ENCODE measurements around the gene NKAIN2. TPM values are rescaled to one million over a fixed set of nuclear protein-coding genes. Genes with fewer than 3 reads are reported as not detected.
A peak's percentile ranks its signal among the peaks of the same experiment; 100 is the strongest.
"Not testable (repeated sequence)": the region's sequence is repeated elsewhere in the genome, so short reads cannot be mapped to it uniquely, and the experiment has no call there.

Gene NKAIN2
- total RNA-seq, 1 experiment from 2014 or later, result not detected

- DNase-seq (ENCODE audit: low spot score), result no peak
- in situ Hi-C loops (cut with HindIII; ENCODE audit: low sequenced_read_pairs), result no loop called here
Measured at GRCh38 chr6:123859291-123859690, 55.6 kb downstream of the NKAIN2 start.

- no peak for DNase-seq (ENCODE audit: low spot score)
- in situ Hi-C loops (cut with HindIII; ENCODE audit: low sequenced_read_pairs), result no loop called here
Measured at GRCh38 chr6:123869334-123869733, 65.7 kb downstream of the NKAIN2 start.

GRCh38 chr6:123873974-123874373 is 70.3 kb downstream of the NKAIN2 start:
- in situ Hi-C loops (cut with HindIII; ENCODE audit: low sequenced_read_pairs), result no loop called here

GRCh38 chr6:123875784-123876183 is 72.1 kb downstream of the NKAIN2 start:
- no peak for DNase-seq (ENCODE audit: low spot score)
- in situ Hi-C loops (cut with HindIII; ENCODE audit: low sequenced_read_pairs), result no loop called here

More at GRCh38 chr6:123873974-123874373, 70.3 kb downstream of the NKAIN2 start:
- no peak for DNase-seq (ENCODE audit: low spot score)

- no peak for DNase-seq (ENCODE audit: low spot score)
- in situ Hi-C loops (cut with HindIII; ENCODE audit: low sequenced_read_pairs), result no loop called here
Measured at GRCh38 chr6:123879749-123880148, 76.1 kb downstream of the NKAIN2 start.

- DNase-seq (ENCODE audit: low spot score), result peak; percentile 78
- in situ Hi-C loops (cut with HindIII; ENCODE audit: low sequenced_read_pairs), result no loop called here
Measured at GRCh38 chr6:123888771-123889513, 85.3 kb downstream of the NKAIN2 start.

GRCh38 chr6:123895346-123895745 is 91.7 kb downstream of the NKAIN2 start:
- DNase-seq (ENCODE audit: low spot score), result no peak
- in situ Hi-C loops (cut with HindIII; ENCODE audit: low sequenced_read_pairs), result no loop called here

GRCh38 chr6:123895806-123896205 is 92.1 kb downstream of the NKAIN2 start:
- no peak for DNase-seq (ENCODE audit: low spot score)
- in situ Hi-C loops (cut with HindIII; ENCODE audit: low sequenced_read_pairs), result no loop called here

- DNase-seq (ENCODE audit: low spot score), result no peak
Measured at GRCh38 chr6:123896869-123897268, 93.2 kb downstream of the NKAIN2 start.

GRCh38 chr6:123897965-123898364 is 94.3 kb downstream of the NKAIN2 start:
- DNase-seq (ENCODE audit: low spot score), result no peak
- in situ Hi-C loops (cut with HindIII; ENCODE audit: low sequenced_read_pairs), result no loop called here

More at GRCh38 chr6:123896869-123897268, 93.2 kb downstream of the NKAIN2 start:
- in situ Hi-C loops (cut with HindIII; ENCODE audit: low sequenced_read_pairs), result no loop called here

GRCh38 chr6:123898665-123899064 is 95.0 kb downstream of the NKAIN2 start:
- in situ Hi-C loops (cut with HindIII; ENCODE audit: low sequenced_read_pairs), result no loop called here
- DNase-seq (ENCODE audit: low spot score), result no peak

- in situ Hi-C loops (cut with HindIII; ENCODE audit: low sequenced_read_pairs), result no loop called here
- peak; percentile 58 for DNase-seq (ENCODE audit: low spot score)
Measured at GRCh38 chr6:123899745-123900144, 96.1 kb downstream of the NKAIN2 start.

GRCh38 chr6:123901436-123901835 is 97.8 kb downstream of the NKAIN2 start:
- in situ Hi-C loops (cut with HindIII; ENCODE audit: low sequenced_read_pairs), result no loop called here
- no peak for DNase-seq (ENCODE audit: low spot score)

- in situ Hi-C loops (cut with HindIII; ENCODE audit: low sequenced_read_pairs), result no loop called here
- no peak for DNase-seq (ENCODE audit: low spot score)
Measured at GRCh38 chr6:123902738-123903313, 99.2 kb downstream of the NKAIN2 start.

GRCh38 chr6:123904228-123904627 is 100.6 kb downstream of the NKAIN2 start:
- in situ Hi-C loops (cut with HindIII; ENCODE audit: low sequenced_read_pairs), result no loop called here
- DNase-seq (ENCODE audit: low spot score), result no peak

- DNase-seq (ENCODE audit: low spot score), result no peak
- in situ Hi-C loops (cut with HindIII; ENCODE audit: low sequenced_read_pairs), result no loop called here
Measured at GRCh38 chr6:123908797-123909196, 105.1 kb downstream of the NKAIN2 start.

- in situ Hi-C loops (cut with HindIII; ENCODE audit: low sequenced_read_pairs), result no loop called here
Measured at GRCh38 chr6:123909989-123910388, 106.3 kb downstream of the NKAIN2 start.

GRCh38 chr6:123913863-123914262 is 110.2 kb downstream of the NKAIN2 start:
- no peak for DNase-seq (ENCODE audit: low spot score)
- in situ Hi-C loops (cut with HindIII; ENCODE audit: low sequenced_read_pairs), result no loop called here

More at GRCh38 chr6:123909989-123910388, 106.3 kb downstream of the NKAIN2 start:
- DNase-seq (ENCODE audit: low spot score), result no peak

GRCh38 chr6:123923379-123923778 is 119.7 kb downstream of the NKAIN2 start:
- DNase-seq (ENCODE audit: low spot score); in situ Hi-C loops (cut with HindIII; ENCODE audit: low sequenced_read_pairs): not testable (repeated sequence)

GRCh38 chr6:123925350-123925749 is 121.7 kb downstream of the NKAIN2 start:
- DNase-seq (ENCODE audit: low spot score), result no peak
- in situ Hi-C loops (cut with HindIII; ENCODE audit: low sequenced_read_pairs), result no loop called here

Measured in G401 (cell line).